DMS53 treated with DMSO at 0.1 percent for 48 hours (cell line): ENCODE data around the gene NPIPB9.
"Not testable (repeated sequence)": the region's sequence is repeated elsewhere in the genome, so short reads cannot be mapped to it uniquely, and the experiment has no call there.

Experiments
- DNase-seq: peaks from one replicate; lab custom pipeline; 2025; ENCODE audit not compliant: unreplicated experiment; lab: John Stamatoyannopoulos, UW

Gene NPIPB9

GRCh38 chr16:28751487-28751886 is at the start of gene NPIPB9:
NPIPB9 (plus strand) TSS chr16:28751787.
- not testable (repeated sequence) for DNase-seq

- DNase-seq = not testable (repeated sequence)
Measured at GRCh38 chr16:28704246-28704645, 47.3 kb upstream of the NPIPB9 start.

GRCh38 chr16:28711220-28712083 is 40.1 kb upstream of the NPIPB9 start, which contains the start of gene EIF3C:
EIF3C (plus strand) TSS chr16:28711464; CDS start chr16:28711687, 223 bp downstream.
- DNase-seq = not testable (repeated sequence)

GRCh38 chr16:28722852-28723650 is 28.5 kb upstream of the NPIPB9 start:
- not testable (repeated sequence) for DNase-seq

- DNase-seq = not testable (repeated sequence)
Measured at GRCh38 chr16:28731253-28731652, 20.3 kb upstream of the NPIPB9 start.

- DNase-seq = not testable (repeated sequence)
Measured at GRCh38 chr16:28732455-28733124, 19.0 kb upstream of the NPIPB9 start.

- not testable (repeated sequence) for DNase-seq
Measured at GRCh38 chr16:28739787-28740186, 11.8 kb upstream of the NPIPB9 start.

GRCh38 chr16:28740631-28741030 is 11.0 kb upstream of the NPIPB9 start:
- not testable (repeated sequence) for DNase-seq

- DNase-seq = not testable (repeated sequence)
Measured at GRCh38 chr16:28741295-28741694, 10.3 kb upstream of the NPIPB9 start.

GRCh38 chr16:28746618-28747350 is 4.8 kb upstream of the NPIPB9 start:
- DNase-seq = not testable (repeated sequence)

GRCh38 chr16:28749997-28750465 is 1.6 kb upstream of the NPIPB9 start:
- not testable (repeated sequence) for DNase-seq

GRCh38 chr16:28750469-28751067 is 1.0 kb upstream of the NPIPB9 start:
- DNase-seq = not testable (repeated sequence)

- not testable (repeated sequence) for DNase-seq
Measured at GRCh38 chr16:28781697-28782096, 30.1 kb downstream of the NPIPB9 start.

- DNase-seq = not testable (repeated sequence)
Measured at GRCh38 chr16:28782357-28782756, 30.8 kb downstream of the NPIPB9 start.

GRCh38 chr16:28802235-28803019 is 50.8 kb downstream of the NPIPB9 start:
- peak; percentile 4 for DNase-seq

GRCh38 chr16:28807445-28808120 is 56.0 kb downstream of the NPIPB9 start:
- DNase-seq = not testable (repeated sequence)

GRCh38 chr16:28820016-28820415 is 68.4 kb downstream of the NPIPB9 start:
- DNase-seq = no peak

- not testable (repeated sequence) for DNase-seq
Measured at GRCh38 chr16:28820546-28820945, 69.0 kb downstream of the NPIPB9 start.
